ENCODE results near the gene F2RL1.

DNA sequence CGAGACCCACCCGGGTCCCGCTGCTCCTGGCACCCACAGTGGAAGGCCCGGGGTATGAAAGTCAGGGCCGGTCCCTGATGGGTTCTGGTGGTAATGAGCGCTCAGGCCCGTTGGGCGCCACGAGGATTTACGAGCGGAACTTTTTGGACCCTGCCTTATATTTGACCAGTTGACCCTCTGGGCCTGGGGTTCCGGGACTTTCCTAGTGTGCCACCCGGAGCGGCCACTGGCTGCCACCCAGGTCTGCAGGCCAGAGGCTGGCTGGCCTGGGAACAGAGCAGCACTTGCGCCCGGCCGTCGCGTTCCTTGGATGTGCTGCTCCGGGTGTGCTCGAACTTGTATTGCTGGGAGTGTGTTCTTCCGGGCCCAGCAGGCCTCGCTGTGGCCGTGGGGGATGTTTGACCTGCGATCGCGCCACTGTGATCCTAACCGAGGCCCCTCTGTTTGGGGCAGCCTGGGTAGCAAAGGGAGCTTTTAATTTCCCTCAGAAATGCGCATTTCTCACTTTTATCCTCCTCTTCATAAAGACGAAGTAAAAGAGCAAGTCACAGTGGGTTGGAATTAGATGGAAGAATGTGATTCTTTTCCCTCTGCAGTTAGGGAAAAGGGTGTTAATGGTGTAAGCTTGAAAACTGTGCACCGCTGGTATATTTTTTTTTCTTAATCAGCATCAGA is 1.2 kb downstream of the F2RL1 start:
- TF ChIP-seq, protein P1, sequence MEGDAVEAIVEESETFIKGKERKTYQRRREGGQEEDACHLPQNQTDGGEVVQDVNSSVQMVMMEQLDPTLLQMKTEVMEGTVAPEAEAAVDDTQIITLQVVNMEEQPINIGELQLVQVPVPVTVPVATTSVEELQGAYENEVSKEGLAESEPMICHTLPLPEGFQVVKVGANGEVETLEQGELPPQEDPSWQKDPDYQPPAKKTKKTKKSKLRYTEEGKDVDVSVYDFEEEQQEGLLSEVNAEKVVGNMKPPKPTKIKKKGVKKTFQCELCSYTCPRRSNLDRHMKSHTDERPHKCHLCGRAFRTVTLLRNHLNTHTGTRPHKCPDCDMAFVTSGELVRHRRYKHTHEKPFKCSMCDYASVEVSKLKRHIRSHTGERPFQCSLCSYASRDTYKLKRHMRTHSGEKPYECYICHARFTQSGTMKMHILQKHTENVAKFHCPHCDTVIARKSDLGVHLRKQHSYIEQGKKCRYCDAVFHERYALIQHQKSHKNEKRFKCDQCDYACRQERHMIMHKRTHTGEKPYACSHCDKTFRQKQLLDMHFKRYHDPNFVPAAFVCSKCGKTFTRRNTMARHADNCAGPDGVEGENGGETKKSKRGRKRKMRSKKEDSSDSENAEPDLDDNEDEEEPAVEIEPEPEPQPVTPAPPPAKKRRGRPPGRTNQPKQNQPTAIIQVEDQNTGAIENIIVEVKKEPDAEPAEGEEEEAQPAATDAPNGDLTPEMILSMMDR (IDR thresholded peaks at IDR 0.05; ENCODE audit: control extremely low read depth in 1 of 3, insufficient read depth in 1 of 3, low read depth in 1 of 3, low read length in 3 of 3), result no peak
- no peak for TF ChIP-seq CBX8 (IDR thresholded peaks at IDR 0.05; ENCODE audit: borderline replicate concordance, low read depth, low read length)
- TF ChIP-seq RFX5 (IDR thresholded peaks at IDR 0.05; ENCODE audit: borderline replicate concordance, low read depth, low read length), result no peak
- no peak for TF ChIP-seq HDAC6 (IDR thresholded peaks at IDR 0.05; ENCODE audit: low read depth, low read length)
- TF ChIP-seq EZH2 (IDR thresholded peaks at IDR 0.05; ENCODE audit: low read depth, low read length, severe bottlenecking), result no peak
- no peak for TF ChIP-seq ZNF274 (IDR thresholded peaks at IDR 0.05; ENCODE audit: borderline replicate concordance, extremely low read depth, low read length)
- no peak for TF ChIP-seq CEBPB (IDR thresholded peaks at IDR 0.05; ENCODE audit: low read depth, low read length)
- TF ChIP-seq CHD1 (IDR thresholded peaks at IDR 0.05; ENCODE audit: low read depth, low read length), result no peak
- TF ChIP-seq TBP (IDR thresholded peaks at IDR 0.05; ENCODE audit: low read depth, low read length), result no peak
- TF ChIP-seq EP300 (IDR thresholded peaks at IDR 0.05; ENCODE audit: borderline replicate concordance in 1 of 2, low read depth in 2 of 2, low read length in 2 of 2), result no peak
